Endothelial cell of umbilical vein (primary cell): Measurements from ENCODE around the gene DCAF12. TPM values are rescaled to one million over a fixed set of nuclear protein-coding genes. Genes with fewer than 3 reads are reported as not detected.

ENCODE experiments used
- BruUV-seq: library from RNA; stranded (reverse); fragments of 400-500 nt; replicated peaks from 2 replicates; lab custom pipeline; 2021; lab: Mats Ljungman, UMichigan
- CTCF ChIA-PET: fragments of 300-600, 350-600 bp; sonication (Branson Sonifier 250); formaldehyde crosslinking; loops from one replicate; lab custom pipeline; 2021; ENCODE audit warnings: antibody characterized with exemption, inconsistent platforms; lab: Charles Lee
- POLR2A ChIA-PET: fragments of 300-600, 350-600 bp; sonication (Branson Sonifier 250); formaldehyde crosslinking; loops from one replicate; lab custom pipeline; 2021; ENCODE audit warnings: antibody characterized with exemption, inconsistent platforms; lab: Charles Lee
- DNase-seq: peaks from one replicate; pipeline ENCODE4 v3.0.0-alpha.2; 2011; ENCODE audit warnings: low read depth, low spot score
- FAIRE-seq: peaks from 2 replicates; lab custom pipeline; 2011; peaks lifted over from hg19 to GRCh38; lab: Jason Lieb, UNC
- H2AFZ ChIP-seq: 2 replicates; pipeline ENCODE4 v1.6.0; 2012; ENCODE audit warnings: low read depth, low read length, control low read depth, inconsistent platforms
- H3K27ac ChIP-seq: 2 replicates; pipeline ENCODE4 v1.5.1; 2011; ENCODE audit warnings: low read depth, mild to moderate bottlenecking, control low read depth, low read length, moderate library complexity; ENCODE audit not compliant: insufficient read depth
- H3K27me3 ChIP-seq, 2 experiments: 2 replicates each; pipeline versions ENCODE4 v1.6.0 to v1.6.1; 2011; ENCODE audit warnings: low read length in 2 of 2, mixed read lengths in 1 of 2; ENCODE audit not compliant: control insufficient read depth in 2 of 2, insufficient read depth in 2 of 2
- H3K36me3 ChIP-seq, 2 experiments: 2 replicates in 1 of 2; 3 replicates in 1 of 2; pipeline ENCODE4 v1.5.1; 2011; ENCODE audit warnings: low read length in 2 of 2, mild to moderate bottlenecking in 1 of 2, moderate library complexity in 1 of 2; ENCODE audit not compliant: control insufficient read depth in 2 of 2, insufficient read depth in 2 of 2; ENCODE audit errors: extremely low read depth in 1 of 2
- H3K4me1 ChIP-seq: 3 replicates; pipeline ENCODE4 v1.5.1; 2011; ENCODE audit warnings: mild to moderate bottlenecking, low read length; ENCODE audit not compliant: control insufficient read depth, insufficient read depth; ENCODE audit errors: extremely low read depth
- H3K4me2 ChIP-seq: 2 replicates; pipeline ENCODE4 v1.6.1; 2011; ENCODE audit warnings: low read length, control low read depth, mixed read lengths; ENCODE audit not compliant: insufficient read depth
- H3K4me3 ChIP-seq, 3 experiments: fragments of 200-600 bp in 1 of 3; sonication (generic), shearing (Covaris generic) in 1 of 3; replicated peaks in 1 of 3; 2 replicates each; pipeline ENCODE4 v1.5.1; 2011 to 2016; ENCODE audit warnings: control low read depth in 3 of 3, low read length in 3 of 3, mild to moderate bottlenecking in 2 of 3, inconsistent platforms in 1 of 3, low read depth in 1 of 3, moderate library complexity in 1 of 3; ENCODE audit not compliant: insufficient read depth in 1 of 3
- H3K79me2 ChIP-seq: 2 replicates; pipeline ENCODE4 v1.6.0; 2012; ENCODE audit warnings: low read length, inconsistent platforms; ENCODE audit not compliant: control insufficient read depth, insufficient read depth
- H3K9ac ChIP-seq: replicated peaks from 2 replicates; pipeline ENCODE3; 2011; ENCODE audit warnings: low read length, control low read depth; ENCODE audit not compliant: insufficient read depth; ENCODE audit errors: extremely low read depth
- H3K9me1 ChIP-seq: replicated peaks from 3 replicates; pipeline ENCODE4 v1.6.0; 2011; ENCODE audit warnings: mild to moderate bottlenecking, low read length; ENCODE audit not compliant: control insufficient read depth, insufficient read depth; ENCODE audit errors: extremely low read depth
- H3K9me3 ChIP-seq: replicated peaks from 2 replicates; pipeline ENCODE4 v1.5.1; 2012; ENCODE audit warnings: low read length, inconsistent platforms; ENCODE audit not compliant: control insufficient read depth, insufficient read depth
- H4K20me1 ChIP-seq: replicated peaks from 2 replicates; pipeline ENCODE3; 2011; ENCODE audit warnings: mild to moderate bottlenecking, low read length; ENCODE audit not compliant: control insufficient read depth, insufficient read depth; ENCODE audit errors: extremely low read depth
- EZH2 ChIP-seq: IDR thresholded peaks from 2 replicates; pipeline ENCODE4 v1.6.1; 2012; ENCODE audit warnings: borderline replicate concordance, low read depth, mild to moderate bottlenecking, moderate library complexity, low read length, inconsistent platforms; ENCODE audit not compliant: severe bottlenecking
- FOS ChIP-seq: IDR thresholded peaks from 2 replicates; pipeline ENCODE4 v1.6.1; 2011; ENCODE audit warnings: mild to moderate bottlenecking, low read length, moderate library complexity, borderline replicate concordance; ENCODE audit not compliant: insufficient read depth
- GATA2 ChIP-seq: IDR thresholded peaks from 2 replicates; pipeline ENCODE4 v1.7.0; 2011; ENCODE audit warnings: low read depth, mild to moderate bottlenecking, moderate library complexity, mixed read lengths, low read length; ENCODE audit not compliant: insufficient read length, insufficient read depth
- JUN ChIP-seq: IDR thresholded peaks from 2 replicates; pipeline ENCODE4 v1.6.1; 2011; ENCODE audit warnings: borderline replicate concordance, low read depth; ENCODE audit not compliant: insufficient read length, insufficient read depth
- MYC ChIP-seq: IDR thresholded peaks from one replicate; pipeline ENCODE4 v1.6.1; 2011; ENCODE audit warnings: mild to moderate bottlenecking, low read depth, low read length
- POLR2A ChIP-seq: IDR thresholded peaks from 2 replicates; pipeline ENCODE4 v1.6.1; 2012; ENCODE audit warnings: low read depth, mild to moderate bottlenecking, control low read depth, low read length
- POLR2AphosphoS5 ChIP-seq: IDR thresholded peaks from 2 replicates; pipeline ENCODE4 v1.6.1; 2012; ENCODE audit warnings: low read depth, mild to moderate bottlenecking, control low read depth, low read length, moderate library complexity; ENCODE audit not compliant: insufficient read depth
- dilution Hi-C: fragments of 300-500 bp; cut with MboI; formaldehyde crosslinking; loops from one replicate; pipeline ENCODE4 v1.15.0; 2019; ENCODE audit warnings: low sequenced_read_pairs; ENCODE audit not compliant: extremely low pct_ligation_motif_present
- intact Hi-C: fragments of 100-400 bp; cut with micrococcal nuclease; formaldehyde crosslinking; loops from one replicate; pipeline ENCODE4 v1.10.0; 2022
- polyA plus RNA-seq, 4 experiments: library from polyadenylated mRNA; depleted of rRNA in 3 of 4; stranded (reverse) in 3 of 4; unstranded in 1 of 4; fragments of >200 nt; gene quantifications; 2 replicates each; pipeline versions ENCODE4 v1.2.1 to v1.2.3, GENCODE V29; 2011 to 2012; ENCODE audit warnings: missing spikeins in 1 of 4
- total RNA-seq: library from RNA; stranded (reverse); gene quantifications from 2 replicates; pipeline ENCODE4 v1.2.3, GENCODE V29; 2021
- TF ChIP-seq, protein P1 (sequence below), 2 donors: IDR thresholded peaks; 1 replicate in 1 of 2; 2 replicates in 1 of 2; pipeline ENCODE4 v1.5.1; 2011; ENCODE audit warnings: low read length in 2 of 2, mild to moderate bottlenecking in 2 of 2, moderate library complexity in 2 of 2, control low read depth in 1 of 2, inconsistent platforms in 1 of 2, low read depth in 1 of 2; ENCODE audit not compliant: insufficient read depth in 1 of 2; ENCODE audit errors: extremely low read depth in 1 of 2
- TF ChIP-seq, protein P2 (sequence below): IDR thresholded peaks from 2 replicates; pipeline ENCODE4 v1.6.1; 2011; ENCODE audit not compliant: insufficient read depth, insufficient read length

DCAF12 gene
- total and polyA plus RNA-seq, 2 donors (not counting 3 experiments of a cell fraction or from before 2014, with no cell fraction given): 26.2 to 28.4 TPM

DNA sequence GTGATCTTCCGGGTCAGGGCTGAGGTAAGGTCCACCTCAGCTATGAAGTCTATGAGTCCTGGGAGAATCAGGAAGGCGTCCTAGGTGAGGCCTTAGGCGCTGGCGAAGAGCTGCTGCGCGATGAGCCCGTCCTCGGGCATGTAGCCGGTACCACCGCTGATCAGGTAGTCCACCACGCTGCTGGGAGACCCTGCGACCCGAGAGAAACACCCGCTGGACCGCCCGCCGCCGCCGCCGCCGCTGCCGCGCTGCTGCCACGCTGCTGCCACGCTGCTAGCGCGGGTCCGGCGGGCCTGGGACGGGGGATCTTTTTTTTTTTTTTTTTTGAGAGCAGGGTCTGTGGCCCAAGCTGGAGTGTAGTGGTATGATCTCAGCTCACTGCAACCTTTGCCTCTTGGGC, 8.0 kb upstream of the DCAF12 start:
- no peak overlapping the region for H3K4me2 ChIP-seq
- FAIRE-seq: no peak
- H4K20me1 ChIP-seq: no peaks in the 10 kb centered on the region
- no peaks in the 10 kb centered on the region for H3K4me1 ChIP-seq
- ChIA-PET CTCF (interaction anchor here (0.7 to 1.8 kb wide), 3 partner anchors 36 to 57 kb away, joined by 3 to 4 read pairs (median 3); partner anchors contain the start of gene UBAP1), POLR2A (interaction anchor here (0.7 kb wide), 1 partner anchor 115 kb away, joined by 4 read pairs; no protein-coding TSS in a partner anchor)
- TF ChIP-seq POLR2AphosphoS5 (no peak), MYC (no peak), JUN (no peak), FOS (no peak), EZH2 (no peak), POLR2A (no peak), GATA2 (no peak)
- TF ChIP-seq, protein P1, sequence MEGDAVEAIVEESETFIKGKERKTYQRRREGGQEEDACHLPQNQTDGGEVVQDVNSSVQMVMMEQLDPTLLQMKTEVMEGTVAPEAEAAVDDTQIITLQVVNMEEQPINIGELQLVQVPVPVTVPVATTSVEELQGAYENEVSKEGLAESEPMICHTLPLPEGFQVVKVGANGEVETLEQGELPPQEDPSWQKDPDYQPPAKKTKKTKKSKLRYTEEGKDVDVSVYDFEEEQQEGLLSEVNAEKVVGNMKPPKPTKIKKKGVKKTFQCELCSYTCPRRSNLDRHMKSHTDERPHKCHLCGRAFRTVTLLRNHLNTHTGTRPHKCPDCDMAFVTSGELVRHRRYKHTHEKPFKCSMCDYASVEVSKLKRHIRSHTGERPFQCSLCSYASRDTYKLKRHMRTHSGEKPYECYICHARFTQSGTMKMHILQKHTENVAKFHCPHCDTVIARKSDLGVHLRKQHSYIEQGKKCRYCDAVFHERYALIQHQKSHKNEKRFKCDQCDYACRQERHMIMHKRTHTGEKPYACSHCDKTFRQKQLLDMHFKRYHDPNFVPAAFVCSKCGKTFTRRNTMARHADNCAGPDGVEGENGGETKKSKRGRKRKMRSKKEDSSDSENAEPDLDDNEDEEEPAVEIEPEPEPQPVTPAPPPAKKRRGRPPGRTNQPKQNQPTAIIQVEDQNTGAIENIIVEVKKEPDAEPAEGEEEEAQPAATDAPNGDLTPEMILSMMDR (IDR thresholded peaks at IDR 0.05; ENCODE audit: extremely low read depth in 1 of 2, insufficient read depth in 1 of 2, low read depth in 1 of 2, low read length in 2 of 2): no peak
- TF ChIP-seq, protein P2, sequence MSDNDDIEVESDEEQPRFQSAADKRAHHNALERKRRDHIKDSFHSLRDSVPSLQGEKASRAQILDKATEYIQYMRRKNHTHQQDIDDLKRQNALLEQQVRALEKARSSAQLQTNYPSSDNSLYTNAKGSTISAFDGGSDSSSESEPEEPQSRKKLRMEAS: no peak
- H3K79me2 ChIP-seq: no peaks in the 10 kb centered on the region
- no peaks in the 10 kb centered on the region for H3K36me3 ChIP-seq
- dilution Hi-C loops (no loop called here), intact Hi-C loops (no loop called here)
- no peak overlapping the region for H3K27ac ChIP-seq
- no peak overlapping the region for H2AFZ ChIP-seq
- no peak overlapping the region for H3K9ac ChIP-seq
- no peaks in the 10 kb centered on the region for H3K9me3 ChIP-seq
- BruUV-seq: no TSS peak
- DNase-seq: no peak
- H3K27me3 ChIP-seq: no peaks in the 10 kb centered on the region
- no peak overlapping the region for H3K4me3 ChIP-seq
- H3K9me1 ChIP-seq: no peaks in the 10 kb centered on the region
